NCI-H128 (cell line): ENCODE data around the gene OBI1.
"Not testable (repeated sequence)": the region's sequence is repeated elsewhere in the genome, so short reads cannot be mapped to it uniquely, and the experiment has no call there.

Experiments used
- DNase-seq: peaks from one replicate; lab custom pipeline; 2025; ENCODE audit not compliant: unreplicated experiment; lab: John Stamatoyannopoulos, UW

The OBI1 gene

GRCh38 chr13:78649997-78650716 is 8.8 kb downstream of the OBI1 start:
- no peak for DNase-seq

GRCh38 chr13:78647109-78647678 is 11.8 kb downstream of the OBI1 start:
- DNase-seq = not testable (repeated sequence)

DNA sequence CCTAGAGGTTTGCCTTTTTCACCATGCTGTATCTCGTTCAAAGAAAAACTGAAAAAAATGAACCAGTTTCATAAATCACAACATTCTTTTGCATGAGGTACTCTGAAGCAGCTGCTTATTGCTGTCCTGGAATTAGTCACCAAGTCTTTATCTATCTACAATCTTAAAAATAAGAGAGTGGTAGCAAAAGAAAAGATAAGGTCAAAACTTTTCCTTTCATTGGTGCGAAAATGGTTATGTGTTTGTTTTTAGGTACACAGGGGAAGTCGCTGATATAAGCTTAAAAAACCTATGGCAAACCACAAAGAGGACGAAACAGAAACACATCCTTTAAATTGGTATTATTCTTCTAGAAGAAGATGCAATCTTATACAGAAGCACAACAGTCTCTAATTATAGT is 20.7 kb downstream of the OBI1 start:
- no peak for DNase-seq

DNA sequence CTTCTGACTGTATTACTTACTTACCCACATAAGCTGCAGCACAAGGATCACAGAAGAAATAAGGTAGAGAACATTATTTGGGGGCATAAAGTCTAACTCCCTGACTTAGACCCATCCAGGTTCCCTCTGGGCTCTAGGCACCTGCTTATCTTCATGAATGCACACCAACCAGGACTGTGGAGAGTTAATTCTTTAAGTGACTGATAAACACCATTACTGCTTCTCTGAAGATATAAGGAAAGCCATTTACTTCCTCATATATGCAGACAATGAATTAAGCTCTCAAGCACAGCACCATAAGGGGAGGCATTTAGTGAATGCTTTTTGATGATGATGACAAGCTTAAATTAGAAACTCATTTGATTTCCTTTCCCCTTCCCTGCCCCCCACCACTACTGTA is 22.5 kb downstream of the OBI1 start:
- no peak for DNase-seq

GRCh38 chr13:78632996-78633395 is 26.0 kb downstream of the OBI1 start:
- DNase-seq = no peak

DNA sequence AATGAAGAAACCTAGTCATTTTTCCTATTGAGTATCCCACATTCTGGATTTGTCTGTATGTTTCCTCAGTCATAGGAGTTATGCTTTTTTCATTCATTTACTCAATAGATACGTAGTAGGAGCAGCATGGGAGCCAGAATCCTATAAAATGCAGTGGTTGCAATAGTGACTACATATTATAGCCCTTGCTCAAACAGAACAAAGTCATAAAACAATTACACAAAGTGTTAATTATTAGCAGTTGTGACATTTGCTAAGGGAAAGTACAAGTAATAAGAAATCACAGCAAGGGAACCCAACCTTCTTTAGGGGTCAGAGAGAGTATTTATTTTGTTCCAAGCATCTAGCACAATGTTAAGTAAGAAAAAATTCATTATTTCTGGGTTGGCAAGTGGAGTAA is 27.9 kb downstream of the OBI1 start:
- no peak for DNase-seq

DNA sequence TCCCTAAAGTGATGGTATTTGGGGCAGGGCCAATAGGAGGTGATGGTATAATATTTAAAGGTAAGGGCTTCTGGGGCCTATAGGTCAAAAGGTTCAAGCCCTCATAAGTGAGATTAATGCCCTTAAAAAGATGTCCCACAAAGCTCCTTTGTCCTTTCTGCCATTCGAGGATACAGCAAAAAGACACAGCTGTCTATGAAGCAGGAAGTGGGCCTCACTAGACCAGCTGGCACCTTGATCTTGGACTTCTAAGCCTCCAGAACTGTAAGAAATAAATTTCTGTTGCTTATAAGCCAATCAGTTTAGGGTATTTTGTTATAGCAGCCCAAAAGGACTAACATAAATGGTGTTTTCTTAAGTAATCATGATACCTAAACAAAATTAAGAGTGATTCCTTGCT is 28.4 kb downstream of the OBI1 start:
- DNase-seq = no peak

GRCh38 chr13:78625384-78625783 is 33.6 kb downstream of the OBI1 start:
- no peak for DNase-seq

DNA sequence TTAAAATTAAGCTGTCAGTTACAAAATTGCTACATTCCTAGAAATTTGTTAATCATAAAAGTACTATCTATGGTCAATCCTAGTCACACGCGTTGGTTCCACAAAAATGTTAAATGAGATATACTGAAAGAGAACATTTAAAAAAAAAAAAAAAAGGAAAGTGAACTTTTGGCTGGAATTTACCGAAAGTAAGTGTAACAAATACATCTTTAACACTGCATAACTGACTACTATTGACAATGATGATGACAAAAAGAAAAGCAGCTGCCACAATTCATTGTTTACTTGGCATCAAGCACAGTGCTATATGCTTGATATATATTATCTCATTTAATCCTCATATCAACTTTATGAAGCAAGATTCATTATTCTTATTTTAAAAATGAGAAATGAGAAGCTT is 35.8 kb downstream of the OBI1 start:
- no peak for DNase-seq

GRCh38 chr13:78620936-78621470 is 38.0 kb downstream of the OBI1 start:
- DNase-seq = no peak

DNA sequence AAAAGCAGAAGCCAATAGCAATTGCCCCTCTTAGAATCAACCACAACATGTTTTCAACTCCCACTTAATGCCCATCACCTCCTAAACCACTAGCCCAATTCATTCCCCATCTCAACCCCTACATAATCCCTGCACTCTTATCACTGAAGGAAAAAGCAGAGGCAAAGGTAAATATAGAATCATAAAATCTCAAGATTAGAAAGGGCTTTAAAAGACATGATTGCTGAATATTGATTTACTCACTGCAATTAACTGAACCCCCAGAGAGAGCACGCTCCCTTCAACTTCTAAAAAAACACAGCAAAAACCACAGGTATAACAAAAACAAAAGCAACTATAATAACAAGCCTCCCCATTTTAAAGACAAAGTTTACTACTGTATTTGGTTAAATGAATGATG is 40.5 kb downstream of the OBI1 start:
- no peak for DNase-seq

GRCh38 chr13:78611040-78611439 is 47.9 kb downstream of the OBI1 start:
- DNase-seq = no peak

- DNase-seq = no peak
Measured at GRCh38 chr13:78610381-78610883, 48.5 kb downstream of the OBI1 start.

GRCh38 chr13:78609464-78610205 is 49.3 kb downstream of the OBI1 start:
- no peak for DNase-seq

DNA sequence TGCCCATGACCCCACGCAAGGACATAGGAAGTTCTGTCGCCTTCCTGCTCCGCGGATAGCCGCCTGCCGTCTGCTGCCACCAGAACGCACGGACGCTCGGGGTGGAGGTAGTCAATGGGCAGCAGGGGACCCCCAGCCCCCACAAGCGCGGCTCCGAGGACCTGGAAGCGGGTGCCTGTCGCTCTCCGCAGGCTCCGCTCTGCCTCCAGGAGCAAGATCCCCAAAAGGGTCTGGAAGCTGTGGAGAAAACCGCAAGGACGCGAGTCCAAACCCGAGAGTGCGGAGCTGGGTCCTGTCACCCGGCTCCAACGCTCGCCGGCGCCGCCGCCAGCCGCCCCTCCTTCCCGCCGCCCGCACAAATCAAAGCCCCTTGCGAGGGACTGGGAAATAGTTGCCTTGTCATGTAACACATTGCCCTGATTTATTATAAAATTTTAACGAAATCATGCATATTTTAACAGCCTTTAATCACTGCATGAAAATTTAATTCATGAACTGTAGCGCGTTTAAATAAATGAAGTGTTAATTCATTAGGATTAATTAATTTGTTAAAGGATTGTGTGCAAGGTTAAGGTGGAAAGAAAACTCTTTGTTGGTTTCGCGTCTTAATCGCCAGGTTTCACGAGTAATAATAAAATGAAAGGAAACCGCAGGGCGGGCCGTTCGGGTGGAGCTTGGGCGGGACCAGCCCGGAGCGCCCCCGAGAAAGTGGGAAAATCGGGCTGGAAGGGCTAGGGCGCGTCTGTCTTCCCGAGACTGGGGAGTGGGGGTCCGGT is 50.1 kb downstream of the OBI1 start:
- no peak for DNase-seq

DNA sequence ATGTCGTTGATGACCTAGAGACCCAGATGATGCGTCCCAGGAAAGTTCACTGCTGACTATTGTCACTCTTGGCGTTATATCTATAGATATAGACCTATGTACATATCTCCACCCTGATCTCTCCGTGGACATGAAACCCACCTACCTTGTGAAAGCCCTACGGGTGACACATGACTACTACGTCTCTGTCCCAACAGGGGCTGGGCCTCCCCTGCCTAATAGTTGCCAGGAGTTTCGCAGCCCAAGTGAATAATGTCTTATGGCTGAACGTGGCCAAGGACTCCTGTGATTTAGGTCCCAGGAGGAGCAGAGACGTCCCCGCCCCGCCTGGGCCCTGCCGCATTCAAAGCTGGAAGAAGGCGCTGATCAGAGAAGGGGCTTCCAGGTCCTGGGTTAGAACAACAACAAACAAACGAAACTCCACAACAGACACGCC is 50.7 kb downstream of the OBI1 start:
- no peak for DNase-seq

- DNase-seq = no peak
Measured at GRCh38 chr13:78607409-78608251, 51.3 kb downstream of the OBI1 start.

DNA sequence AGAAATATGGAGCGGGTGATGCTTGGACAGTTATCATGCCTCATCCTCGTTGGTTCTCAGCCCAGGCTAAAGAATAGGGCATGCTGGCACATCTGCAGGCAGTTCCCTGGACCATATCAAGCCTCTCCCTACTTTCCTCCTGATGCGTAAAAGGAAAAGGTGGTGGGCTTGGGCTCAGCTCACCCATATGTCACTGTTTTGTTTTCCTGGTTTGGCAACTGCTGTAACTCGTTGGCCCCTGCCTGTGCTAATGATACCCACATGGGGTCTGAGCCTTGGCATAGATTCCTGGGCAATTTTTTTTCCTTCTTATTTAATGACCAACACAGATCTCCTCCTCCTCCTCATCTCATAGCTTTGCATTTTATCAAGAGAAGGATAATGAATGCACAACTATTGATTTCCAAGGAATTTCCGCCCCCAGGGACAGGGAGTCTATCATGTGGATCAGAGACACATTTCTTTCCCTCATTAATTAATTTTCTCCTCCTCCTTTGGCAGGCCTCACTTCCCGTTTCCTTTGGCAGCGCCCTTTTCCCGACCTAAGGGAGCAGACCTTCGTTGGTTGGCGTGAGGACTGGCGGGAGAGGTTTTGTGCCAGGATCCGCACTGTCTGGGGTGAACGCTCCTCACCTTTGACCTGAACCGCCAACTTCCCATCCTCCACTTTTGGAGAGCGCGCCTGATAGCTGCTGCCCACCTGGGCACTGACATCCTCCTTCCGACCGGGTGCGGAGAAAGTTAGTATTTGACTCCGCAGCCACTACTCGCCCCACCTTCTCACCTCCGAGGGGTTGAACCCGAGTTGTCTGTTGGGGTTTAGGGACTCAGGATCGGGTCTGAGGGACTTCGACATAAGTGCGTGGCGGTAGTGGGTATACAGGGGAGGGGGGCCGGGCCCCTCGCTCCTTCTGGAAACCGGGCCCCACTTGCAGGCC is 52.2 kb downstream of the OBI1 start:
- no peak for DNase-seq
